ENCODE data around the gene ASIC2.

Gene ASIC2

GRCh38 chr17:33242375-33243124 is 50.5 kb downstream of the ASIC2 start:
- no peak for FAIRE-seq

- no peak for FAIRE-seq
Measured at GRCh38 chr17:33241390-33241789, 51.7 kb downstream of the ASIC2 start.

GRCh38 chr17:33240362-33240761 is 52.7 kb downstream of the ASIC2 start:
- FAIRE-seq, result no peak

DNA sequence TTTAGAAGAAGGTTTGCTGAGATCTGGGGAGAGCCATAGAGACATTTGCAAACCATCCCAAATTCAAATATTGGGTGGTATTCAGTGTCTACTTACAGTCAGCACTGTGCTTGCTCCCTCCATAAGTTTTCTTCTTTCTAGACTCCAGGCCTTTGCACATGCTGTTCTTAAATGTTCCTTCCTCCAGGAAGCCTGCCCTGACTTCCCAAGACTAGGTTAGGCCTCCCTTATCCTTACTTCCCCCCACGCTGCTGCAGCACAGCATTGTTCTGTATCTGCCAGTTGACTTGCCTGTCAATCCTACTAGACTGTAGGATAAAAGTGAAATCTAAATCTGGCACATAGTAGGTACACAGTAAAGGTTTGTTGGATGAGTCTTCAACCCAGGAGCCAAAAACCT is 53.4 kb downstream of the ASIC2 start:
- FAIRE-seq, result no peak

- no peak for FAIRE-seq
Measured at GRCh38 chr17:33234930-33235685, 58.0 kb downstream of the ASIC2 start.

- no peak for FAIRE-seq
Measured at GRCh38 chr17:33234233-33234632, 58.9 kb downstream of the ASIC2 start.

- FAIRE-seq, result no peak
Measured at GRCh38 chr17:33233811-33234177, 59.3 kb downstream of the ASIC2 start.

- FAIRE-seq, result no peak
Measured at GRCh38 chr17:33229499-33229898, 63.6 kb downstream of the ASIC2 start.

GRCh38 chr17:33229028-33229427 is 64.1 kb downstream of the ASIC2 start:
- FAIRE-seq, result no peak

DNA sequence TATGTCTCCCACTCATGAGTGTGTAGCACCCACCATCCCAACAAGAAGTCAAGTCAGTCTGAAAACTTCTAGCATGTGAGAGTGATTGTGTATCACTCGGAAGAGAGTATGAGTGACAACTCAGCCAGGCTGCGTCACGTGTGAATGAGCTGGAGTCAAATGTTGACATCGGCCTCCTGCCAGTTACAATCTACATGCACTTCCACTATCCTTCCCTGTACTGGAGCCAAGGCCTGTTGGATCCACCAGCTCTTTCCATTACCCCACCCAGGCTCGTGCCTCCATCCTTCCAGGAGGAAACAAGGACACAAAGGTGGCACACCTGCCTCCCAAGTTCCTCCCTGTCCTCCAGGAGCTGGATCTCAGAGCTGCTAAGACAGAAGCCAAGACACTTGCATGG is 64.5 kb downstream of the ASIC2 start:
- FAIRE-seq, result no peak

DNA sequence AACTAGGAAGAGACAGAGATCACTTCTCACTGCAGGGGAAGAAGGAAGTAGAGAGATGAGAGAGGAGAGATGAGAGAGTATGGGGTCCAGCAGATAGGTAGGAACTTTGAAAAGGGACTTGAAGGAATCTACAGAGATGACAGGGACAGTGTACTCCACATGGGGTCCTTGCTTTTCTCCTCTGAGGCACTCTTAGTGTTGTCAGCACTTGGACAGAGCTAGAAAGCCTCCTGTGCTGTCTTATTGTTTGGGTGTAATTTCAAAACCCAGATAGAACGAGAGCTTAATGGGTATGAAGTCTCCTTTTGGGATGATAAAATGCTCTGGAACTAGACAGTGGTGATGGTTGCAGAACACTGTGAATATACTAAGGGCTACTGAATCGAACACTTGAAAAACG is 65.2 kb downstream of the ASIC2 start:
- no peak for FAIRE-seq

GRCh38 chr17:33225994-33226393 is 67.1 kb downstream of the ASIC2 start:
- FAIRE-seq, result no peak

DNA sequence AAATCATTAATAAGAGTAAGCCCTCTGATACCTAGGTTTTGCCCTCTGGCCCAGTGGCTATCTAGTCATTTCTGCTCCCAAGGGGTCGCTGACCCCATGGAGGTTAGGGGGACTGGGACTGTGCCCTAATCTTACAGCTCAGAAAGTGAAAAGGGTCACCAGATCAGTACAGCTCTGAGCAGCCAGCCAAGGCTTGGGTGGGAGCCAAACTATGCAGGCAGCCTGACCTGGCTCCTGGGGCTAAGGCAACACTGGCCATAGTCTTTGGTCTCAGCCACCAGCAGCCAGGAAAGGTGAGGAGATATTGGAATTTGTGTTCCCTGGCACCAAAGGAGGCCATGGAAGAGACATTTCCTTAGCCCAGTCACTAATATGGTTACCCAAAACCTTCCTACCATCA is 67.6 kb downstream of the ASIC2 start:
- no peak for FAIRE-seq

DNA sequence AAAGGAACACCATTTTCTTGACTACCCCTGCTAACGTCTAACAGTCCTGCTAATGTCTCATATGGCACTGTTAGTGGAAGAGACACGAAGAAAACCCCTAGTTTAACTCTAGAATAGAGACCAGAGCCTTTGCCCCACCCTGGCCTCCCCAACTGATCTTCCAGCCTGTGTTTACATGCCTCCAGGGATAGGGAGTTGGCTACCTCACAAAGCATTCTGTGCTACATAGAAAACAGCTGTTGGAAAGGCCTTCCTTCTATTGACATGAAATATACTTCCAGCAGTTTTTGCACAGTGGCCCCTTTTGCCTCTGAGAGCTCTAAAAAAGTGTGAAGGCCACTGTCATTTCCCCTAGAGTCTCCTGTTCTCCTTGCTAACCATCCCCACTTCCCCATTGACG is 73.1 kb downstream of the ASIC2 start:
- no peak for FAIRE-seq

- FAIRE-seq, result no peak
Measured at GRCh38 chr17:33218698-33219601, 74.1 kb downstream of the ASIC2 start.

DNA sequence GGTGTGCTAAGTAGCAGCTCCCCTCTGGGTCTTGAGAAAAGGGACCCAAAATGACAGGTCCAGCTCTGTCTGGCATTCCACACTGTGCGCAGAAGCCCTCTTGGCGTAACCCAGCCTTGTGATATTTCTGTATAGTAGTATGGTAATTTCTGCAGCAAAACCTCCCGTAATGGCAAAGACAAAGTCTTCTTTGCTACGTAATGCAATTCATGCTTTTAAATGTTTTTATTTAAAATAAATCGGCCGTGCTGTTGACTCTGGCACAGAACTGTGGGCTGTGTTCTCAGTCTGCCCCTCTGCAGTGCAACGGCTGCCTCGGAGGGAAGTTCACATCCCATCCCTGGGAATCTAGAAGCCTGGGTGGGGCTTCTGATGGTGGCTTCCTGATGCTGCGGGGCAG is 75.2 kb downstream of the ASIC2 start:
- FAIRE-seq, result no peak

- FAIRE-seq, result no peak
Measured at GRCh38 chr17:33214996-33215395, 78.1 kb downstream of the ASIC2 start.

- FAIRE-seq, result no peak
Measured at GRCh38 chr17:33210285-33210684, 82.8 kb downstream of the ASIC2 start.

- no peak for FAIRE-seq
Measured at GRCh38 chr17:33209671-33210070, 83.4 kb downstream of the ASIC2 start.

GRCh38 chr17:33207231-33207630 is 85.9 kb downstream of the ASIC2 start:
- FAIRE-seq, result no peak

- FAIRE-seq, result no peak
Measured at GRCh38 chr17:33205552-33205951, 87.5 kb downstream of the ASIC2 start.

- no peak for FAIRE-seq
Measured at GRCh38 chr17:33204701-33205100, 88.4 kb downstream of the ASIC2 start.

DNA sequence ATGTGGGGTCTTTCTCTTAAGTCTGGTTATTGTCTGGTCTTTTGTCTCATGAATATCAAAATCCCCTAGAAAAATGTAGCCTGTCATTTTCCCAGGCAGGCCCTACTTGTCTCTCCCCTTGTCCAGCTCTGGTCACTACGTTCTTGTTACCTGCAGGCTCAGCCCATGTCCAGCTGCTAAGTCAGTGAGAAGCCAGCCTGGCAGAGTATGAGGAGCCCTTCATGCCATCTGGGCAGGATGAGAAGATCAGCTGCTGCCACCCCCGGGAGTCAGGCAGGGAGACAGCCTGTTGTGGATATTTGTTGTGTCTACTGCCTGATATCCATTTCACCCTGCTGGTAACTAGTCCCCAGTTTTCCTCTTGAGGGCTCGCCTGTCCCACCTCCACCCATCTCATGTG is 88.9 kb downstream of the ASIC2 start:
- no peak for FAIRE-seq

All from TTC549 (cell line).